HepG2 (cell line): ENCODE measurements around the gene EYA3. TPM values are rescaled to one million over a fixed set of nuclear protein-coding genes. Genes with fewer than 3 reads are reported as not detected.

Experiments used
- ATAC-seq: fragments of 200-7000 bp; cut with Tn5 transposase; 3 replicates; pipeline ENCODE4 v1.9.1; 2020; ENCODE audit warnings: mild to moderate bottlenecking, moderate library complexity
- BruUV-seq: library from RNA; stranded (reverse); fragments of 400-500 nt; replicated peaks from 2 replicates; lab custom pipeline; 2021; lab: Mats Ljungman, UMichigan
- CTCF ChIA-PET: fragments of 300-600 bp; formaldehyde crosslinking; extraction: SDS; loops from one replicate; lab custom pipeline; 2021; ENCODE audit warnings: low total read pairs, inconsistent platforms, low intra/inter-chr PET ratio; lab: Yijun Ruan, JAX
- POLR2A ChIA-PET: fragments of 350-600 bp; sonication (Branson Sonifier 250); formaldehyde crosslinking; loops from one replicate; lab custom pipeline; 2020; ENCODE audit warnings: antibody characterized with exemption, inconsistent platforms; lab: Yijun Ruan, JAX
- DNase-seq: peaks from one replicate; pipeline ENCODE4 v3.0.0-alpha.2; 2015; ENCODE audit warnings: low spot score
- FAIRE-seq: peaks from 3 replicates; lab custom pipeline; 2011; peaks lifted over from hg19 to GRCh38; lab: Jason Lieb, UNC
- H2AFZ ChIP-seq: one replicate; pipeline ENCODE4 v1.6.1; 2011; ENCODE audit warnings: low read length, inconsistent platforms
- H3K27ac ChIP-seq: fragments of 300-600 bp; 3 replicates; pipeline ENCODE4 v1.8.0; 2011; ENCODE audit warnings: mixed run types, mild to moderate bottlenecking, mixed read lengths, low read length, inconsistent platforms; ENCODE audit not compliant: insufficient read depth; ENCODE audit errors: extremely low read length
- H3K27me3 ChIP-seq, 2 experiments: fragments of 200-600 bp in 1 of 2; 2 replicates in 1 of 2; 3 replicates in 1 of 2; pipeline versions ENCODE4 v1.6.0 to v1.8.0; 2011; ENCODE audit warnings: low read length in 2 of 2, mild to moderate bottlenecking in 2 of 2, moderate library complexity in 2 of 2, inconsistent platforms in 1 of 2; ENCODE audit not compliant: insufficient read depth in 2 of 2, control insufficient read depth in 1 of 2
- H3K36me3 ChIP-seq, 2 experiments: fragments of 200-600 bp in 1 of 2; replicated peaks in 1 of 2; 2 replicates in 1 of 2; 3 replicates in 1 of 2; pipeline versions ENCODE4 v1.5.1 to v1.8.0; 2011; ENCODE audit warnings: low read length in 2 of 2, inconsistent platforms in 1 of 2; ENCODE audit not compliant: insufficient read depth in 2 of 2, control insufficient read depth in 1 of 2
- H3K4me1 ChIP-seq: 2 replicates; pipeline ENCODE4 v1.5.1; 2012; ENCODE audit warnings: low read length, inconsistent platforms; ENCODE audit not compliant: insufficient read depth
- H3K4me2 ChIP-seq: 2 replicates; pipeline ENCODE4 v1.6.0; 2011; ENCODE audit warnings: low read depth, low read length, inconsistent platforms
- H3K4me3 ChIP-seq, 3 experiments: fragments of 200-600 bp in 1 of 3; sonication (generic), shearing (Covaris generic) in 1 of 3; replicated peaks in 1 of 3; 2 replicates each; pipeline ENCODE4 v1.5.1; 2011 to 2016; ENCODE audit warnings: low read length in 3 of 3, inconsistent platforms in 2 of 3, low read depth in 2 of 3, mild to moderate bottlenecking in 2 of 3, control low read depth in 1 of 3, mixed read lengths in 1 of 3; ENCODE audit not compliant: insufficient read depth in 1 of 3
- H3K79me2 ChIP-seq: one replicate; pipeline ENCODE4 v1.6.1; 2011; ENCODE audit warnings: low read length, inconsistent platforms; ENCODE audit not compliant: insufficient read depth
- H3K9ac ChIP-seq: 2 replicates; pipeline ENCODE4 v1.6.0; 2011; ENCODE audit warnings: mild to moderate bottlenecking, low read depth, low read length, inconsistent platforms; ENCODE audit not compliant: insufficient read depth
- H3K9me3 ChIP-seq: 2 replicates; pipeline ENCODE4 v1.5.1; 2012; ENCODE audit warnings: mild to moderate bottlenecking, low read length
- H4K20me1 ChIP-seq: 2 replicates; pipeline ENCODE4 v1.6.0; 2011; ENCODE audit warnings: inconsistent platforms, mild to moderate bottlenecking, low read length, moderate library complexity; ENCODE audit not compliant: insufficient read depth
- KDM5A ChIP-seq: fragments of 200-600 bp; sonication (generic); IDR thresholded peaks from 2 replicates; pipeline ENCODE4 v1.7.0; 2018; ENCODE audit warnings: antibody characterized with exemption, mild to moderate bottlenecking, low read length, borderline replicate concordance
- MAZ ChIP-seq, 2 experiments: sonication (generic) in 1 of 2; formaldehyde crosslinking in 1 of 2; IDR thresholded peaks; 2 replicates each; pipeline versions ENCODE4 v1.5.0 to v1.6.1; 2012 to 2020; ENCODE audit warnings: low read depth in 2 of 2, mild to moderate bottlenecking in 2 of 2, borderline replicate concordance in 1 of 2, improper control_type of control experiment in 1 of 2, low read length in 1 of 2, missing genetic modification reagents in 1 of 2, moderate library complexity in 1 of 2
- MLX ChIP-seq: IDR thresholded peaks from 2 replicates; pipeline ENCODE4 v1.6.1; 2016
- NFATC3 ChIP-seq: sonication (generic); formaldehyde crosslinking; IDR thresholded peaks from 2 replicates; pipeline ENCODE4 v1.5.1; 2020; ENCODE audit warnings: mild to moderate bottlenecking, missing genetic modification reagents
- SRF ChIP-seq: IDR thresholded peaks from 2 replicates; pipeline ENCODE4 v1.6.1; 2011; ENCODE audit warnings: mild to moderate bottlenecking, low read depth, low read length, moderate library complexity
- SRSF1 ChIP-seq: fragments of 200-400 bp; formaldehyde crosslinking; optimal IDR thresholded peaks from 2 replicates; pipeline ENCODE3; 2017; ENCODE audit warnings: mild to moderate bottlenecking, low read depth, low read length, moderate library complexity
- SRSF4 ChIP-seq: fragments of 200-400 bp; formaldehyde crosslinking; IDR thresholded peaks from one replicate; pipeline ENCODE4 v1.6.1; 2018; ENCODE audit warnings: mild to moderate bottlenecking, low read depth, low read length, moderate library complexity; ENCODE audit not compliant: poor library complexity, severe bottlenecking
- ZKSCAN1 ChIP-seq: fragments of 150-350 bp; IDR thresholded peaks from 2 replicates; pipeline ENCODE4 v1.6.1; 2014; ENCODE audit warnings: low read length
- ZNF136 ChIP-seq: sonication (generic); formaldehyde crosslinking; IDR thresholded peaks from 2 replicates; pipeline ENCODE4 v1.8.1; 2022; ENCODE audit warnings: low read depth, mild to moderate bottlenecking, moderate library complexity, missing genetic modification reagents
- ZNF234 ChIP-seq: sonication (generic); formaldehyde crosslinking; conservative IDR thresholded peaks from 2 replicates; pipeline ENCODE4 v1.5.1; 2020; ENCODE audit warnings: mild to moderate bottlenecking, missing genetic modification reagents
- ZNF343 ChIP-seq: sonication (generic); formaldehyde crosslinking; IDR thresholded peaks from 2 replicates; pipeline ENCODE4 v1.4.0; 2020; ENCODE audit warnings: mild to moderate bottlenecking, missing genetic modification reagents
- ZNF572 ChIP-seq: sonication (generic); formaldehyde crosslinking; IDR thresholded peaks from 2 replicates; pipeline ENCODE4 v1.5.1; 2020; ENCODE audit warnings: mild to moderate bottlenecking, missing genetic modification reagents
- ZNF75D ChIP-seq: sonication (generic); formaldehyde crosslinking; IDR thresholded peaks from 2 replicates; pipeline ENCODE4 v1.8.1; 2023; ENCODE audit warnings: missing genetic modification reagents, mild to moderate bottlenecking, borderline replicate concordance
- WGBS: methylation state at CpG from one replicate; pipeline ENCODE4 v1.1.6; 2017; ENCODE audit warnings: low lambda C conversion rate; 5-methylcytosine and 5-hydroxymethylcytosine counted together
- in situ Hi-C: cut with HindIII; loops from 2 replicates; pipeline ENCODE4 v1.10.0; 2017; ENCODE audit warnings: low pct_unique_long_range_greater_than_20kb; ENCODE audit not compliant: extremely low pct_ligation_motif_present
- intact Hi-C: fragments of 100-400 bp; cut with micrococcal nuclease; formaldehyde crosslinking; loops from one replicate; pipeline ENCODE4 v1.10.0; 2022; ENCODE audit not compliant: unreplicated experiment
- polyA plus RNA-seq, 8 experiments: library from polyadenylated mRNA; depleted of rRNA in 3 of 8; stranded (reverse) in 7 of 8; unstranded in 1 of 8; fragments of >200 nt; fragmentation: Illumina TruSeq in 4 of 8; extraction: Trizol in 4 of 8; gene quantifications; 2 replicates each; pipeline versions ENCODE4 v1.2.1 to v1.2.3, GENCODE V29; 2011 to 2016; ENCODE audit warnings: low read depth in 4 of 8, missing spikeins in 1 of 8, mixed read lengths in 1 of 8; ENCODE audit not compliant: insufficient read depth in 1 of 8
- total RNA-seq, 5 experiments: library from RNA; depleted of rRNA; stranded (reverse); fragments of >200 nt; fragmentation: Illumina TruSeq; extraction: Trizol; gene quantifications; 2 replicates each; pipeline ENCODE4 v1.2.3, GENCODE V29; 2016; ENCODE audit warnings: low read depth in 1 of 5

Gene EYA3
- total and polyA plus RNA-seq, 2 of the 13 experiments (the other 11 are each of a cell fraction or from before 2014, with no cell fraction given): 13.9 to 19.7 TPM

GRCh38 chr1:28109639-28110038, 21.2 kb upstream of the EYA3 start:
- in situ Hi-C loops: no loop called here
- no peak for FAIRE-seq
- no peaks in the 10 kb centered on the region for H3K36me3 ChIP-seq
- no peaks in the 10 kb centered on the region for H3K79me2 ChIP-seq
- no peak overlapping the region for H3K27ac ChIP-seq
- no peaks in the 10 kb centered on the region for H4K20me1 ChIP-seq
- BruUV-seq: no TSS peak
- POLR2A ChIA-PET: no interaction called here
- CTCF ChIA-PET: no interaction called here
- intact Hi-C loops: no loop called here
- peaks cover 23% of the 10 kb centered on the region for H3K4me1 ChIP-seq
- no peak overlapping the region for H3K4me3 ChIP-seq
- no peak for DNase-seq
- WGBS: 27% methylated on average over 3 of the region's 3 CpGs
- H3K9ac ChIP-seq: no peak overlapping the region
- no peak for ATAC-seq
- TF ChIP-seq ZNF136 (CRISPR knock-in tag) (no peak), ZNF75D (CRISPR knock-in tag) (no peak), MLX (no peak), ZNF343 (CRISPR knock-in tag) (no peak), KDM5A (no peak), ZNF234 (no peak), ZNF572 (no peak), SRSF1 (no peak), SRF (no peak), ZKSCAN1 (no peak), SRSF4 (no peak), NFATC3 (no peak), MAZ (IDR thresholded peaks at IDR 0.05; ENCODE audit: borderline replicate concordance, low read depth, low read length) (no peak), MAZ (CRISPR knock-in tag; IDR thresholded peaks at IDR 0.05; ENCODE audit: low read depth) (no peak)
- H3K27me3 ChIP-seq: no peaks in the 10 kb centered on the region
- H3K4me2 ChIP-seq: no peak overlapping the region
- no peak overlapping the region for H2AFZ ChIP-seq
- no peaks in the 10 kb centered on the region for H3K9me3 ChIP-seq
